ENCODE measurements around the gene PLPPR1. TPM values are rescaled to one million over a fixed set of nuclear protein-coding genes. Genes with fewer than 3 reads are reported as not detected.

Gene PLPPR1
- total and polyA plus RNA-seq, 2 experiments from 2014 or later, result 1.3 to 3.7 TPM

GRCh38 chr9:101119206-101119819 lies 90.8 kb downstream of the PLPPR1 start:
- no peak overlapping the region for H3K4me3 ChIP-seq
- H2AFZ ChIP-seq, result no peak overlapping the region
- peaks cover 3% of the 10 kb centered on the region; the same call in 1 of the 2 replicates for H3K9me2 ChIP-seq (ENCODE audit: insufficient read depth)
- peaks cover 22% of the 10 kb centered on the region for H3K36me3 Mint-ChIP-seq (ENCODE audit: low read depth)
- no peaks in the 10 kb centered on the region for H4K20me1 ChIP-seq (replicated peaks; ENCODE audit: insufficient read depth)
- no peaks in the 10 kb centered on the region for H3K79me2 ChIP-seq (replicated peaks; ENCODE audit: insufficient read depth)
- peaks cover 23% of the 10 kb centered on the region for H3K9me3 Mint-ChIP-seq
- no peak overlapping the region for H3K27ac ChIP-seq (ENCODE audit: low read depth)
- no peaks in the 10 kb centered on the region for H3K27me3 ChIP-seq (ENCODE audit: insufficient read depth)
- no peaks in the 10 kb centered on the region for H3F3A ChIP-seq (replicated peaks; ENCODE audit: low read depth)
- peaks cover 16% of the 10 kb centered on the region for H3K4me1 Mint-ChIP-seq
- H3K36me3 ChIP-seq (ENCODE audit: insufficient read depth), result no peaks in the 10 kb centered on the region
- no peak overlapping the region for H3K4me3 Mint-ChIP-seq
- ATAC-seq (peak; percentile 99), DNase-seq (ENCODE audit: low spot score) (peak; percentile 83)
- no peaks in the 10 kb centered on the region for H3K27me3 Mint-ChIP-seq (ENCODE audit: insufficient read depth, low read depth, poor library complexity)
- no peak overlapping the region for H3K4me2 ChIP-seq
- no peak overlapping the region for H3K27ac Mint-ChIP-seq
- H3K4me1 ChIP-seq (ENCODE audit: insufficient read depth), result peaks cover 6% of the 10 kb centered on the region; the same call in 1 of the 2 replicates
- TF ChIP-seq CTCF (conservative IDR thresholded peaks at IDR 0.05; ENCODE audit: low read depth in 2 of 2) (peak; percentile 94 to 98), STAT1 (IDR thresholded peaks at IDR 0.05; ENCODE audit: unreplicated experiment) (no peak), ZNF331 (CRISPR knock-in tag; IDR thresholded peaks at IDR 0.05; ENCODE audit: low read depth) (no peak), REST (IDR thresholded peaks at IDR 0.05; ENCODE audit: unreplicated experiment) (no peak), JUNB (IDR thresholded peaks at IDR 0.05; ENCODE audit: unreplicated experiment) (no peak), ZNF462 (CRISPR knock-in tag; IDR thresholded peaks at IDR 0.05) (peak; percentile 52)

Data from GM23338 (cell line).